K562 (cell line): ENCODE data around the gene NKIRAS1. TPM values are rescaled to one million over a fixed set of nuclear protein-coding genes. Genes with fewer than 3 reads are reported as not detected.

Source experiments
- GTF2F1 ChIP-seq: IDR thresholded peaks from 2 replicates; pipeline ENCODE4 v1.6.1; 2011; ENCODE audit warnings: low read depth, low read length, improper control_type of control experiment
- HDAC2 ChIP-seq: fragments of 450-650 bp; IDR thresholded peaks from 2 replicates; pipeline ENCODE4 v1.6.1; 2016; ENCODE audit warnings: mild to moderate bottlenecking
- NFXL1 ChIP-seq: fragments of 450-650 bp; formaldehyde crosslinking; IDR thresholded peaks from 2 replicates; pipeline ENCODE4 v1.4.0; 2021; ENCODE audit warnings: mild to moderate bottlenecking
- PPARD ChIP-seq: fragments of 250-450 bp; sonication (Bioruptor Pico); IDR thresholded peaks from 2 replicates; pipeline ENCODE4 v1.8.0; 2022; ENCODE audit warnings: inconsistent platforms, mild to moderate bottlenecking, moderate library complexity
- REST ChIP-seq, 2 experiments: fragments of 450-650 bp; formaldehyde crosslinking in 1 of 2; IDR thresholded peaks; 2 replicates each; pipeline versions ENCODE4 v1.4.0 to v1.6.1; 2014 to 2020; ENCODE audit warnings: mild to moderate bottlenecking in 2 of 2, borderline replicate concordance in 1 of 2, low read depth in 1 of 2
- XRCC4 ChIP-seq: IDR thresholded peaks from one replicate; pipeline ENCODE4 v1.6.1; 2011; ENCODE audit not compliant: insufficient read depth, insufficient read length; ENCODE audit errors: extremely low read depth
- ZNF24 ChIP-seq: fragments of 450-650 bp; IDR thresholded peaks from 2 replicates; pipeline ENCODE4 v1.6.1; 2016
- ZNF518B ChIP-seq: fragments of 250-450 bp; sonication (Bioruptor Pico); IDR thresholded peaks from 2 replicates; pipeline ENCODE4 v1.5.0; 2021; ENCODE audit warnings: mild to moderate bottlenecking, moderate library complexity
- polyA plus RNA-seq, 8 experiments: library from polyadenylated mRNA; depleted of rRNA in 4 of 8; stranded (reverse) in 5 of 8; unstranded in 3 of 8; fragments of >200 nt; fragmentation: Nextera tagmentation in 2 of 8; fragmentation: Illumina TruSeq in 1 of 8; extraction: Ambion mirVana in 2 of 8; extraction: Trizol in 1 of 8; gene quantifications; 2 replicates each; pipeline versions ENCODE4 v1.2.1 to v1.2.3, GENCODE V29; 2011 to 2014; ENCODE audit warnings: inconsistent platforms in 1 of 8, missing spikeins in 1 of 8
- total RNA-seq, 7 experiments: library from RNA; depleted of rRNA in 6 of 7; stranded (reverse); fragments of >200 nt in 6 of 7; fragmentation: Illumina TruSeq in 2 of 7; extraction: Trizol in 2 of 7; gene quantifications; 2 replicates each; pipeline versions ENCODE4 v1.2.1 to v1.2.3, GENCODE V29; 2011 to 2021; ENCODE audit warnings: low replicate concordance in 1 of 7
- TF ChIP-seq, protein P1 (sequence below): fragments of 250-450 bp; sonication (Bioruptor Pico); IDR thresholded peaks from 2 replicates; pipeline ENCODE4 v1.4.0; 2020

The NKIRAS1 gene
- total and polyA plus RNA-seq, 9 of the 15 experiments (the other 6 are each of a cell fraction or from before 2014, with no cell fraction given) = 5.1 to 10.3 (median 6.3) TPM

DNA sequence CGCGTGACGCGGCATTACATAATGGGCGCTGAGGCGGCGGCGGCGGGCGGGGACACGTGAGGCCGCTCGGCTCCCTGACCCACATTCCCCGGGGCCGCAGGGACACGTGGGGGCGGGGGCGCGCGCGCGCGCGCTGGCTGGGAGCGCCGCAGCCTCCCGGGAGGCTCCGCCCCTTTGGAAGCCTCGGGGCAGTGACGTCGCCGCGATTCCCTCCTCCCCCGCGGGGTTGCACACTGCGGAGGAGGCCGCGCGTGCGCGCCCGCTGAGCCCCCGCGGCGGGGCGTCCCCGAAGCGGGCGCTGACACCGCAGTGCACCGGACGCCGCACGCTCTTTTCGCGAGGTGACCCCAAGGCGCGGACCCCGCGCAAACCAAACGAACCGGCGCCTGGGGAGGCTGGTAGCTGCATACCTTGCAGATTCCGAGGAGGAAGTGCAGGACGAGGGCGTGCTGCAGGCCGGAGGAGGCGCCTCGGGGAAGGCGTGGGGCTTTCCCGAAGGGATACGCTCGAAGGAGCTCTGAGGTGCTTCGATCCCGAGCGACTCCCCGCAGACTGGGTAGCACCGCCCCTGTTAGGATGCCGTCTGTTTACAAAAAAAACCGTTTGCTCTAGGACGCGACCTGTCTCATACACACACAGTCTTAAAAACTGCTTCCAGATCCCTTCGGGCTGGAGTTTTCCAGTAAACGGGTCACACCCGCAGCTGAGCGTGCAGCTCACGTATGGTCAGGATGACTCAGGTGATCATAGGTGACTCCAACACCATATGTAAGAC is 29.3 kb upstream of the NKIRAS1 start (continued):
- TF ChIP-seq NFXL1 (CRISPR knock-in tag) = no peak
- 0 out of 2 replicates have a peak, but pooled peaks have one; percentile 30 for TF ChIP-seq GTF2F1
- 0 out of 2 replicates have a peak, but pooled peaks have one; percentile 41 for TF ChIP-seq ZNF24
- no peak for TF ChIP-seq ZNF518B
- TF ChIP-seq, protein P1, sequence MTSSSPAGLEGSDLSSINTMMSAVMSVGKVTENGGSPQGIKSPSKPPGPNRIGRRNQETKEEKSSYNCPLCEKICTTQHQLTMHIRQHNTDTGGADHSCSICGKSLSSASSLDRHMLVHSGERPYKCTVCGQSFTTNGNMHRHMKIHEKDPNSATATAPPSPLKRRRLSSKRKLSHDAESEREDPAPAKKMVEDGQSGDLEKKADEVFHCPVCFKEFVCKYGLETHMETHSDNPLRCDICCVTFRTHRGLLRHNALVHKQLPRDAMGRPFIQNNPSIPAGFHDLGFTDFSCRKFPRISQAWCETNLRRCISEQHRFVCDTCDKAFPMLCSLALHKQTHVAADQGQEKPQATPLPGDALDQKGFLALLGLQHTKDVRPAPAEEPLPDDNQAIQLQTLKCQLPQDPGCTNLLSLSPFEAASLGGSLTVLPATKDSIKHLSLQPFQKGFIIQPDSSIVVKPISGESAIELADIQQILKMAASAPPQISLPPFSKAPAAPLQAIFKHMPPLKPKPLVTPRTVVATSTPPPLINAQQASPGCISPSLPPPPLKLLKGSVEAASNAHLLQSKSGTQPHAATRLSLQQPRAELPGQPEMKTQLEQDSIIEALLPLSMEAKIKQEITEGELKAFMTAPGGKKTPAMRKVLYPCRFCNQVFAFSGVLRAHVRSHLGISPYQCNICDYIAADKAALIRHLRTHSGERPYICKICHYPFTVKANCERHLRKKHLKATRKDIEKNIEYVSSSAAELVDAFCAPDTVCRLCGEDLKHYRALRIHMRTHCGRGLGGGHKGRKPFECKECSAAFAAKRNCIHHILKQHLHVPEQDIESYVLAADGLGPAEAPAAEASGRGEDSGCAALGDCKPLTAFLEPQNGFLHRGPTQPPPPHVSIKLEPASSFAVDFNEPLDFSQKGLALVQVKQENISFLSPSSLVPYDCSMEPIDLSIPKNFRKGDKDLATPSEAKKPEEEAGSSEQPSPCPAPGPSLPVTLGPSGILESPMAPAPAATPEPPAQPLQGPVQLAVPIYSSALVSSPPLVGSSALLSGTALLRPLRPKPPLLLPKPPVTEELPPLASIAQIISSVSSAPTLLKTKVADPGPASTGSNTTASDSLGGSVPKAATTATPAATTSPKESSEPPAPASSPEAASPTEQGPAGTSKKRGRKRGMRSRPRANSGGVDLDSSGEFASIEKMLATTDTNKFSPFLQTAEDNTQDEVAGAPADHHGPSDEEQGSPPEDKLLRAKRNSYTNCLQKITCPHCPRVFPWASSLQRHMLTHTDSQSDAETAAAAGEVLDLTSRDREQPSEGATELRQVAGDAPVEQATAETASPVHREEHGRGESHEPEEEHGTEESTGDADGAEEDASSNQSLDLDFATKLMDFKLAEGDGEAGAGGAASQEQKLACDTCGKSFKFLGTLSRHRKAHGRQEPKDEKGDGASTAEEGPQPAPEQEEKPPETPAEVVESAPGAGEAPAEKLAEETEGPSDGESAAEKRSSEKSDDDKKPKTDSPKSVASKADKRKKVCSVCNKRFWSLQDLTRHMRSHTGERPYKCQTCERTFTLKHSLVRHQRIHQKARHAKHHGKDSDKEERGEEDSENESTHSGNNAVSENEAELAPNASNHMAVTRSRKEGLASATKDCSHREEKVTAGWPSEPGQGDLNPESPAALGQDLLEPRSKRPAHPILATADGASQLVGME (CRISPR knock-in tag) = 0 out of 2 replicates have a peak, but pooled peaks have one; percentile 76
- peak; percentile 88 for TF ChIP-seq REST (IDR thresholded peaks at IDR 0.05; ENCODE audit: borderline replicate concordance)
- TF ChIP-seq REST (CRISPR knock-in tag; IDR thresholded peaks at IDR 0.05; ENCODE audit: low read depth) = peak; percentile 71; the same call in 1 of the 2 replicates
- no peak for TF ChIP-seq PPARD
- TF ChIP-seq XRCC4 = no peak
- TF ChIP-seq HDAC2 = peak; percentile 82
